HFF-Myc (cell line): ENCODE data around the gene TENM4.

Source experiments
- DNase-seq: peaks from one replicate; pipeline ENCODE4 v3.0.0-alpha.2; 2011; ENCODE audit warnings: low read depth; ENCODE audit errors: extremely low read depth
- H3K4me3 ChIP-seq: replicated peaks from 2 replicates; pipeline ENCODE4 v1.5.1; 2011; ENCODE audit warnings: low read depth, mild to moderate bottlenecking, control low read depth, low read length
- CTCF ChIP-seq: IDR thresholded peaks from 2 replicates; pipeline ENCODE4 v1.5.1; 2012; ENCODE audit warnings: mild to moderate bottlenecking, low read depth, low read length, control low read depth; ENCODE audit errors: missing control alignments

Gene TENM4

GRCh38 chr11:78672850-78673620, 767.8 kb downstream of the TENM4 start:
- TF ChIP-seq CTCF = no peak
- no peak overlapping the region for H3K4me3 ChIP-seq
- DNase-seq = no peak

GRCh38 chr11:78669249-78669648, 771.6 kb downstream of the TENM4 start:
- DNase-seq = no peak
- TF ChIP-seq CTCF = no peak
- no peak overlapping the region for H3K4me3 ChIP-seq

- TF ChIP-seq CTCF = no peak
- DNase-seq = no peak
- H3K4me3 ChIP-seq = no peak overlapping the region
These were observed 773.4 kb downstream of the TENM4 start for GRCh38 chr11:78667461-78667860.

GRCh38 chr11:78666675-78667160, 774.1 kb downstream of the TENM4 start:
- no peak for TF ChIP-seq CTCF
- DNase-seq = no peak
- no peak overlapping the region for H3K4me3 ChIP-seq

GRCh38 chr11:78664636-78665035, 776.2 kb downstream of the TENM4 start:
- no peak overlapping the region for H3K4me3 ChIP-seq
- no peak for TF ChIP-seq CTCF
- no peak for DNase-seq

GRCh38 chr11:78662811-78663210, 778.0 kb downstream of the TENM4 start:
- no peak overlapping the region for H3K4me3 ChIP-seq
- no peak for DNase-seq
- TF ChIP-seq CTCF = no peak
